Measurements from ENCODE around the gene RANBP17.

DNA sequence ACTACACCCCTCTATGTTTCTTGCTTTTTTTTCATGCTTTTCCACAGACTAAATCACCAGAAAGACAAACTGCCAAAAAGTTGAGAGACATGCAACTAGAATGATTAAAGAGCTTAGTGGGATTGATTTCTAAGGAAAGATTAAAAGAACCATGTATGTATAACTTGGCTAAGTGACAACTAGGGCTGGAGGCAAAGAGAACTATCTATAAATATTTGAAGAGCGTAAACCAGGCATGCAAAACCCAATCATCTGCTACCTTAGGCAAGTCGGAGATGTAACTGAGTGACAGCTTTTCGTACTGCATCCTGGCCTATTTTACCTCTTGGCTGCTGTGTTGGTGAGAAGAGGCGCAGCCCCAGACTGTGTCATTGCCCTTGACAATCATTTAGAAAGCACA is 326.2 kb downstream of the RANBP17 start:
- TF ChIP-seq, protein P1, sequence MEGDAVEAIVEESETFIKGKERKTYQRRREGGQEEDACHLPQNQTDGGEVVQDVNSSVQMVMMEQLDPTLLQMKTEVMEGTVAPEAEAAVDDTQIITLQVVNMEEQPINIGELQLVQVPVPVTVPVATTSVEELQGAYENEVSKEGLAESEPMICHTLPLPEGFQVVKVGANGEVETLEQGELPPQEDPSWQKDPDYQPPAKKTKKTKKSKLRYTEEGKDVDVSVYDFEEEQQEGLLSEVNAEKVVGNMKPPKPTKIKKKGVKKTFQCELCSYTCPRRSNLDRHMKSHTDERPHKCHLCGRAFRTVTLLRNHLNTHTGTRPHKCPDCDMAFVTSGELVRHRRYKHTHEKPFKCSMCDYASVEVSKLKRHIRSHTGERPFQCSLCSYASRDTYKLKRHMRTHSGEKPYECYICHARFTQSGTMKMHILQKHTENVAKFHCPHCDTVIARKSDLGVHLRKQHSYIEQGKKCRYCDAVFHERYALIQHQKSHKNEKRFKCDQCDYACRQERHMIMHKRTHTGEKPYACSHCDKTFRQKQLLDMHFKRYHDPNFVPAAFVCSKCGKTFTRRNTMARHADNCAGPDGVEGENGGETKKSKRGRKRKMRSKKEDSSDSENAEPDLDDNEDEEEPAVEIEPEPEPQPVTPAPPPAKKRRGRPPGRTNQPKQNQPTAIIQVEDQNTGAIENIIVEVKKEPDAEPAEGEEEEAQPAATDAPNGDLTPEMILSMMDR (IDR thresholded peaks at IDR 0.05): no peak
- TF ChIP-seq POLR2A (IDR thresholded peaks at IDR 0.05) (no peak), POLR2AphosphoS5 (IDR thresholded peaks at IDR 0.05) (no peak)
